Measurements from ENCODE around the gene LRMDA. TPM values are rescaled to one million over a fixed set of nuclear protein-coding genes. Genes with fewer than 3 reads are reported as not detected.

The LRMDA gene
- total RNA-seq, 4 donors from 2014 or later: 1.5 to 15.7 (median 4.6) TPM

DNA sequence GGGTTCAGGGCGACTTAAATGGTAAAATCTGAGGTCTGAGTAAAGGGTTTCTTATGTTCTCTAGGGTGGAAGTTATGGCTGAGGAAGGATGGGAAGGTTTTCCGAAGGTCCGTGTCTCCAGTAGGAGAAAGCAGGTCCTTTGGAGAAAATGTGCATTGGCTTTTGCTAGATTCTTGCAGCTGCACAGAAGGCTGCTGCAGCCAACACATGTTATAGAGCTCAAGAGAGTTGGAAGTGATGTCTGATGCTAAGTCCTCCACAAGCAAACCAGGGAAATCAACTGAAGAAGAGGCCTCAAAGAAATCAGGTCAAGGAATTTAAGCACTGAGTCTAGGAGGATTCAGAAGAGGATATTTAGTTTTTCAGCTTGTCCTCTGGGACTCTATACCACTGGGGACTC lies 404.6 kb downstream of the LRMDA start:
- H3K4me3 ChIP-seq: no peak overlapping the region
- H3K27me3 ChIP-seq: no peaks in the 10 kb centered on the region
- no peaks in the 10 kb centered on the region for H3K4me1 ChIP-seq
- TF ChIP-seq POLR2A (IDR thresholded peaks at IDR 0.05) (no peak), CTCF (IDR thresholded peaks at IDR 0.05) (no peak)
- H3K36me3 ChIP-seq: no peaks in the 10 kb centered on the region
- intact Hi-C loops (cut with DNase I; ENCODE audit: low total_unique reads): no loop called here
- H3K27ac ChIP-seq: no peak overlapping the region
- no peaks in the 10 kb centered on the region for H3K9me3 ChIP-seq
- no peak for DNase-seq

GRCh38 chr10:75838486-75838885 lies 407.1 kb downstream of the LRMDA start:
- H3K9me3 ChIP-seq: no peaks in the 10 kb centered on the region
- H3K36me3 ChIP-seq: no peaks in the 10 kb centered on the region
- no peaks in the 10 kb centered on the region for H3K4me1 ChIP-seq
- no peak overlapping the region for H3K27ac ChIP-seq
- no peak for DNase-seq
- TF ChIP-seq CTCF (IDR thresholded peaks at IDR 0.05) (no peak), POLR2A (IDR thresholded peaks at IDR 0.05) (no peak)
- H3K4me3 ChIP-seq: no peak overlapping the region
- intact Hi-C loops (cut with DNase I; ENCODE audit: low total_unique reads): no loop called here
- H3K27me3 ChIP-seq: no peaks in the 10 kb centered on the region

GRCh38 chr10:75839020-75839419 lies 407.6 kb downstream of the LRMDA start:
- TF ChIP-seq CTCF (IDR thresholded peaks at IDR 0.05) (no peak), POLR2A (IDR thresholded peaks at IDR 0.05) (no peak)
- Histone ChIP-seq H3K4me1 (no peaks in the 10 kb centered on the region), H3K27me3 (no peaks in the 10 kb centered on the region), H3K36me3 (no peaks in the 10 kb centered on the region), H3K27ac (no peak overlapping the region), H3K9me3 (no peaks in the 10 kb centered on the region), H3K4me3 (no peak overlapping the region)
- no peak for DNase-seq
- intact Hi-C loops (cut with DNase I; ENCODE audit: low total_unique reads): no loop called here

GRCh38 chr10:75841266-75841665 lies 409.8 kb downstream of the LRMDA start:
- no peaks in the 10 kb centered on the region for H3K36me3 ChIP-seq
- H3K4me1 ChIP-seq: no peaks in the 10 kb centered on the region
- intact Hi-C loops (cut with DNase I; ENCODE audit: low total_unique reads): no loop called here
- DNase-seq: no peak
- no peaks in the 10 kb centered on the region for H3K27me3 ChIP-seq
- H3K9me3 ChIP-seq: no peaks in the 10 kb centered on the region
- H3K27ac ChIP-seq: no peak overlapping the region
- no peak overlapping the region for H3K4me3 ChIP-seq
- no peak for TF ChIP-seq POLR2A (IDR thresholded peaks at IDR 0.05)
- no peak for TF ChIP-seq CTCF (IDR thresholded peaks at IDR 0.05)

DNA sequence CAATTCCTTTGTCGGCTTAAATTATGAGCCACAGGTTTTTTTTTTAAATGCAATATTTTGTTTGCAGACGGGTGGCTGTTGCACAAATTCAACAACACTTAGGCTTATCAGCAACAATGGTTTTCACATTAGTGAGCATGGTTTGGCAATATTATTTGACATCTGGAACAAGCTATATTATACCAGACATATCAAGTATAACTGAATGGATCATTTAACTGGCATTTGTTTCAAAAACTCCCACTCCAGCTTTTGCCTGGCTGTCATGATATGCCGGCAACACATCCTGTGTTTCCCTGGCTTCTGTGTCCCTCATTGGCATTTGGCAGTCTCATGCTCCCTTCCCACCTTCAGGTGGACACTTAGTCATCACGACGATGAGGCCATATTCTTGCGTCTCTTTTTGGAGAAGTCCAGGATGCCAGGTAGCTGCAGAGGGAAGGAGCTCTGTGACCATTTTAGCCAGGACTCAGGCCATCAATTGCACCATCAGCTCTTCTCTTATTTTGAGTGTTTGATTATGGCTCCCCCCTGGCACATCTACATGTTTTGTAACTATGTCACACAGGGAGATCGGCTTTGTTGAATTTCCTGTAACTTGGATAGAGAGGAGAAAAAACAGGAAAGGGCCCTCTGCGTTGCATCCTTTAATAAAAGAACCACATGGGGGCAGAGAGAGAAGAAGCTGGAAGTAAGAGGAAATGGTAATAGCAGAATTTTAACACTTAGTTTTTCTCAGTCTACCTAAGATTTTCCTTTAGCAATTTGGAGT lies 413.9 kb downstream of the LRMDA start:
- no peaks in the 10 kb centered on the region for H3K27me3 ChIP-seq
- TF ChIP-seq CTCF (IDR thresholded peaks at IDR 0.05) (peak in 1 of 4 experiments; percentile 11), POLR2A (IDR thresholded peaks at IDR 0.05) (no peak)
- no peaks in the 10 kb centered on the region for H3K4me1 ChIP-seq
- H3K27ac ChIP-seq: peak overlapping the region in 1 of 2 donors; percentile 22
- intact Hi-C loops (cut with DNase I; ENCODE audit: low total_unique reads): no loop called here
- no peaks in the 10 kb centered on the region for H3K36me3 ChIP-seq
- DNase-seq: no peak
- no peak overlapping the region for H3K4me3 ChIP-seq
- H3K9me3 ChIP-seq: no peaks in the 10 kb centered on the region
